ENCODE data around the gene ZNF14. TPM values are rescaled to one million over a fixed set of nuclear protein-coding genes. Genes with fewer than 3 reads are reported as not detected.
"Not testable (repeated sequence)": the region's sequence is repeated elsewhere in the genome, so short reads cannot be mapped to it uniquely, and the experiment has no call there.

Gene ZNF14
- 10 to 100 TPM in 5 of 8 experiments, 1 to 10 TPM in 3; 3.7 to 13.9 (median 12.4) TPM for total RNA-seq

DNA sequence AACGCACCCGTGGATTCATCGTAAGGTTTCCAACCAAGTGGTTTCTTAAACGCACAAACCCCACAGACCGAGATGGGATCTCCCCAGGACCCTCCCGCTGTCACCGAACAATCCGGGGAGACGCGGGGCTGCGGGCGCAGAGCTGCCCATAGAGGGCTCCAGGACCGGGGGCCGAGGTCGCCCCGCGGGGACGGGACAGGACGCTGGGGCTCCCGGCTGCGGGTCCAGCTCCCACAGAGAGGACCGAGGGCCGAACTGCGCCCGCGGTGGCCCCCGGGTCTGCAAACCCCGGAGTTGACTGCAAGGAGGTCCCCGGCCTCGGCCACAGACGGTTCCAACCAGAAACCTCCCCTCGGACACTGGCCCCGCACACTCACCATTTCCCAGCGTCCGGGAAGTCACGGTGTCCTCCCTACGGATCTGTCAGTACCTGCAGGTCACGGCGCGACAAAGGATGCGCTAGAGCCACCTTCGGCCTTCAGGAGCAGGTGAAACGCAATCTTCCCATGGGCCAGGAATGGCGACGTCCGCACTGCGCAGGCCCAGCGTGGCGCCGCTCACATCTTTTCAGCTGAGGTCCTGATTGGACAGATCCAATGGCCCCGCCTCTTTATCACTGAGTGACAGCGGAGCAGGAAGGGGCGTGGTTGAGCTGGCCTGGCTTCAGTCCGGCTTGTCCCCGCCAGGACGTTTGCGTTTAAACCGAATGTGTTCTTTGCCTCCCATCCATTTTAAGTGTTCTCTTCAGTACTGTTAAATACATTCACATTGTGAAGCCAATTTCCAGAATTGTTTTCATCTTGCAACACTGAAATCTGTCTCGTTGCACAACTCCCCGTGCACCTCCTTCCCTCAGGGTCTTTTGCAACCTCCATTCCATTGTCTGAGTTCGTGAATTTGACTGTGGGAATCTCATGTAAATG, at the start of gene ZNF14:
TSS of gene ZNF14 (minus strand) at position 534 of the 923 bp plus-strand sequence. CDS start at position 380, 154 bp downstream.
- in situ Hi-C loops (cut with MboI; ENCODE audit: low pct_unique_long_range_greater_than_20kb in 2 of 9, low sequenced_read_pairs in 9 of 9, unreplicated experiment in 9 of 9): no loop called here
- peak; percentile 98 to 100 (median 100) for ATAC-seq (replicated peaks in 6 of 8)
- peak within 1 kb of the TSS; percentile 67 to 96 (median 83) for H3K4me3 ChIP-seq
- WGBS, 10 experiments: 0 to 43% (median 10%) methylated on average over 1 to 17 of the region's 61 CpGs
- H3K4me1 ChIP-seq (replicated peaks in 1 of 2): peaks cover 5 to 6% of the 10 kb centered on the region in 2 donors
- H3K27ac ChIP-seq: peak within 1 kb of the TSS; percentile 77 to 82

DNA sequence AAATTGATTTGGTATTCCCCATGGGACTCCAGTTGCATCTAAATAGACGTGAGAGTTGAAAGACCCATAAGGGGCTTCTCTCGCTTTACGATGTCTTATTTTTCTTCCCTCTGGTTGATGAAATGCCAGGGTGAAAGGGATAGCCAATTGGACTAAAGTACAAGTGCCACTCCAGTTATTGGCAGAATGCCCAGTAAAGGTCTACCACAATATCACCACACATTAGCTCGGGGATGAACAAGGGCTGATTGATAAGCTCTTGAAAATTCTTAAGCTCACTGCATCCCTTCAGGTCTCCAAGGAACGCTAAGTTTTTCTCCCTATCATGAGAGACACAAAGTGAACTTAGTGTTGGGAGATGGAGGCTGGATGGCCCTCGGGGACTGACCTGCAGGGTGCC, 48.9 kb upstream of the ZNF14 start:
- ATAC-seq (replicated peaks in 6 of 8); in situ Hi-C loops (cut with MboI; ENCODE audit: low pct_unique_long_range_greater_than_20kb in 2 of 9, low sequenced_read_pairs in 9 of 9, unreplicated experiment in 9 of 9); H3K4me3 ChIP-seq; H3K27ac ChIP-seq; H3K4me1 ChIP-seq (replicated peaks in 1 of 2): not testable (repeated sequence)
- WGBS, 10 experiments: 80 to 100% (median 95%) methylated on average over 1 to 3 of the region's 6 CpGs; no CpG with 5 or more reads in 3 of the 10 experiments

DNA sequence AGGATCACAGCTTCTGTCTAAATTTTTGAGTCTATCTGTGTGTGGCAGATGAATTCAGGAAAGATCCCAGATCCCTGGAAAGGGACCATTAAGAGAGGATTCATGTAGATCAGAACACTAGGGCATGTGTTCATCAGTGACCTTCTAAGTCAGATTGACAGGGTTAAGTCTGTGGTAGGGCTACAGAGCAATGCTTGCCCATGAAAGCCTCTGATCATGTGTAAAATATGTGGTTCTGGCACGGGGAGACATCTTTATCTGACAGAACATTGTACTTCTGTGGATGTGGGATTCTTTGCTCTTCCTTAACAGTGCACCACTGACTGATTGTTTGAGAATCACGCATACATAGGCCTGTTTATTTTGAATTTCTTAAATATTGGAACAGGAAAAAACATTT, 45.8 kb upstream of the ZNF14 start:
- Histone ChIP-seq H3K4me1 (replicated peaks in 1 of 2) (peaks cover 0 to 7% of the 10 kb centered on the region in 2 donors), H3K4me3 (no peak overlapping the region), H3K27ac (no peak overlapping the region)
- in situ Hi-C loops (cut with MboI; ENCODE audit: low pct_unique_long_range_greater_than_20kb in 2 of 9, low sequenced_read_pairs in 9 of 9, unreplicated experiment in 9 of 9): no loop called here
- WGBS, 10 experiments: 58 to 100% (median 92%) methylated on average over 1 to 2 of the region's 2 CpGs; no CpG with 5 or more reads in 3 of the 10 experiments
- no peak for ATAC-seq (replicated peaks in 6 of 8)

DNA sequence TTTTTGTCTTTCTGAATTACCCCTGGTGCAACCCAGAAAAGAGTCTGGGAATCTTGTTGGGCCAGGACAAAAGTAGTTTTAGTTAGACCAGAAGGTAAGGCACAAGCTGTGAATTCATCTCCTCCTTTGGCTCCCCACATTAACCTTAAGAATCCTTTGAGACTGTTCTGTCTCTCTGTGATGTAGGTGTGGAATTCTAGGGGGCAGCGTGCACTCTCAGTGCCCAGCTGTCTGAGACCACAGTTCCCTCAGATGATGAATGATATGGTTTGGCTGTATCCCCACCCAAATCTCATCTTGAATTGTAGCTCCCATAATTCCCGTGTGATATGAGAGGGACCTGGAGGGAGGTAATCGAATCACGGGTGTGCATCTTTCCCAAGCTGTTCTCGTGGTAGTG, 44.8 kb upstream of the ZNF14 start:
- in situ Hi-C loops (cut with MboI; ENCODE audit: low pct_unique_long_range_greater_than_20kb in 2 of 9, low sequenced_read_pairs in 9 of 9, unreplicated experiment in 9 of 9): no loop called here
- Histone ChIP-seq H3K4me3 (no peak overlapping the region), H3K4me1 (replicated peaks in 1 of 2) (peaks cover 0 to 7% of the 10 kb centered on the region in 2 donors), H3K27ac (no peak overlapping the region)
- ATAC-seq (replicated peaks in 6 of 8): no peak
- WGBS, 10 experiments: 48 to 100% (median 82%) methylated on average over 1 to 3 of the region's 5 CpGs; no CpG with 5 or more reads in 4 of the 10 experiments

DNA sequence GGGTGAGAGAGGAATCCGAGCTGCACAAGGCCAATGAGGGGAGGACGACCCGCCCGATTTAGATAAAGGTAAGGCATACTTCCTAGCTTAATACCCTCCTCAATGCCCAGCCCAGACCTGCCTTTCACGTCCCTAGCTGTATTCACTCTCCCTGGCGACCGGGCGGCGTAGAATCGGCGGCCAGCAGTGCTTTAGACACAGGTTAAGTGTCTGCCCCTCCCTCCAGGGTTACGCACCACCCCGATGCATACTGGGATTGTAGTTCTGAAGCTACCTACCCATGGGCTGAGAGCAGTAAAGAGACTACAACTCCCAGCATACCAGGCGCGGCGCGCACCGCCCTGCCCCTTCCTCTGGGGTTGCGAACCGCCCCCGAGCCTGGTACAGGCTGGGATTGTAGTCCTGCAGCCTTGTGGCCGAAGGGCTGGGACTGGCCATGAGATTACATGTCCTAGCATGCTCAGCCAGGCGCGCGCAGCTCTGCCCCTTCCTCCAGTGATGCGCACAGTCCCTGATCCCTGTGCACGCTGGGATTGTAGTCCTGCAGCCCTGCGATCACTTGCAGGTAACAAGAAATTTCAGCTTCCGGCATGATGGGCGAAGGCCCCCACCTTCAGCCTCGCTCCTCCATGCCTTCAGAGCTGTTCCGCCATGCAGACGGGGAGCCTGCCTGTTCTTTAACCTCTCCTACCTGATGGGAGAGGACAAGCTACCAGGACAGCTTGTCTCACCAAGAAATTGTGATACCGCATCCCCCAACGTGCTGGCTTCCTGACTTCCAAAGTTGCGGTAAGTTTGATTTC, 43.5 kb upstream of the ZNF14 start:
- H3K4me1 ChIP-seq (replicated peaks in 1 of 2): peaks cover 0 to 7% of the 10 kb centered on the region in 2 donors
- H3K27ac ChIP-seq: peak overlapping the region; percentile 60 to 64
- H3K4me3 ChIP-seq: peak overlapping the region; percentile 53 to 65 (median 57)
- WGBS, 10 experiments: 0 to 2% (median 0%) methylated on average over 4 to 22 of the region's 36 CpGs; no CpG with 5 or more reads in 5 of the 10 experiments
- in situ Hi-C loops (cut with MboI; ENCODE audit: low pct_unique_long_range_greater_than_20kb in 2 of 9, low sequenced_read_pairs in 9 of 9, unreplicated experiment in 9 of 9): no loop called here
- ATAC-seq (replicated peaks in 6 of 8): peak; percentile 96 to 99 (median 98)

DNA sequence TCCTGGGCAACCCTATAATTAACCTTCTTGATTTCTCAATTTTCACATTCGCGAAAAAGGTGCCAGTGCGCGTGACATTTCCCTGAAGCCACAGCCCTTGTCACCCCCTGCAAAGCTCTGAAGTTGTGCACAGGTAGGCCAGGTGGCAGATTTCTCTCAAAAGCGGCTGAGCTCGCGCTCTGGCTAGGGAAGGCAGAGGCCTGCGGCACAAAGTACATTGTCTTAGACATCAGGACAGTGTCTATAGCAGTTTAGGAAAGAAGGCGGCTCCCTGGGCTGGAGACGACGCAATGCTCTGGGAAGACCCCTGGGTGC, 42.9 kb upstream of the ZNF14 start:
- in situ Hi-C loops (cut with MboI; ENCODE audit: low pct_unique_long_range_greater_than_20kb in 2 of 9, low sequenced_read_pairs in 9 of 9, unreplicated experiment in 9 of 9): no loop called here
- peak in 3 of 8 experiments; percentile 12 to 33 (median 16) for ATAC-seq (replicated peaks in 6 of 8)
- H3K4me1 ChIP-seq (replicated peaks in 1 of 2): peaks cover 0 to 7% of the 10 kb centered on the region in 2 donors
- peak overlapping the region; percentile 53 to 65 (median 57) for H3K4me3 ChIP-seq
- WGBS, 10 experiments: 0 to 10% (median 0%) methylated on average over 1 to 11 of the region's 11 CpGs; no CpG with 5 or more reads in 1 of the 10 experiments
- H3K27ac ChIP-seq: peak overlapping the region; percentile 60 to 64

DNA sequence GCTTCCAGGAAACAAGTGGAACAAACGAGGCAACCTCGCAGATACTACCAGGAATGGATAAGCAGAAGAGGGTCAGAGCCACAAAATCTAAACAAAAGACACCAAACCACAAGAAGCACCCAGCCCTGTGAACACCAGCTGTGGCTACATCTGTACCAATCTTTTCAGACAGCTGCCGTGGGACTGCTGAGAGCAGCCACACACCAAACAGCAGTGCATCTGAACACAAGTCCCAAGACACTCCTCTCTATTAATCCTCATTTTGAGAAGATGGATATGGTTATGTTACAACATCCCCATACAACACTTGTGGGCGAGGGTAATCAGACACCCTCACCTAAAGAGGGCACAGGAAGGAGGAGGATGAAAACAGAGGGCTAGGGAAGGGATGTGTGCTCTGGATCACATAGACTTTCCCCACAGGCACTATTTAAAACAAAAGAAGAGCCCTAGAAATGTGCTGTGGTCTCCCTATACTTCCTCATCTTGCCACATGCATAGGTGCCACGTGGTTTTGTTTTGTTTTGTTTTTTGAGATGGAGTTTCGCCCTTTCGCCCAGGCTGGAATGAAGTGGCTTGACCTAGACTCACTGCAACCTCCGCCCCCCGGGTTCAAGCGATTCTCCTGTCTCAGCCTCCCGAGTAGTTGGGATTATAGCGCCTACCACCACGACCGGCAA, 41.6 kb upstream of the ZNF14 start:
- 56 to 100% (median 89%) methylated on average over 1 to 10 of the region's 14 CpGs; no CpG with 5 or more reads in 2 of the 10 experiments for WGBS, 10 experiments
- H3K4me1 ChIP-seq (replicated peaks in 1 of 2): peaks cover 0 to 7% of the 10 kb centered on the region in 2 donors
- H3K4me3 ChIP-seq: no peak overlapping the region
- H3K27ac ChIP-seq: no peak overlapping the region
- in situ Hi-C loops (cut with MboI; ENCODE audit: low pct_unique_long_range_greater_than_20kb in 2 of 9, low sequenced_read_pairs in 9 of 9, unreplicated experiment in 9 of 9): no loop called here
- no peak for ATAC-seq (replicated peaks in 6 of 8)

DNA sequence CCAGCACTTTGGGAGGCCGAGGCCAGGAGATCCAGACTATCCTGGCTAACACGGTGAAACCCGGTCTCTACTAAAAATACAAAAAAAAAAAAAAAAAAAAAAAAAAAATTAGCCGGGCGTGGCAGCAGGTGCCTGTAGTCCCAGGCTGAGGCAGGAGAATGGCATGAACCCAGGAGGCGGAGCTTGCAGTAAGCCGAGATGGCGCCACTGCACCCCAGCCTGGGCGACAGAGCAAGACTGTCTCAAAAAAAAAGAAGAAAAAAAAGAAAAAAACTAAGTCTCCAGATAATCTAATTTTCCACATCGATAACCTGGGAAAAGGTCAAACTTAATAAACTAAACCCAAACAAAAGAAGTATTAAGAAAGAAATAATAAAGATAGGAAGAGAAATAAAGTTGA, 39.1 kb upstream of the ZNF14 start:
- H3K4me3 ChIP-seq; H3K4me1 ChIP-seq (replicated peaks in 1 of 2); H3K27ac ChIP-seq; in situ Hi-C loops (cut with MboI; ENCODE audit: low pct_unique_long_range_greater_than_20kb in 2 of 9, low sequenced_read_pairs in 9 of 9, unreplicated experiment in 9 of 9); ATAC-seq (replicated peaks in 6 of 8): not testable (repeated sequence)
- 47 to 87% (median 72%) methylated on average over 2 to 10 of the region's 10 CpGs; no CpG with 5 or more reads in 1 of the 10 experiments for WGBS, 10 experiments

DNA sequence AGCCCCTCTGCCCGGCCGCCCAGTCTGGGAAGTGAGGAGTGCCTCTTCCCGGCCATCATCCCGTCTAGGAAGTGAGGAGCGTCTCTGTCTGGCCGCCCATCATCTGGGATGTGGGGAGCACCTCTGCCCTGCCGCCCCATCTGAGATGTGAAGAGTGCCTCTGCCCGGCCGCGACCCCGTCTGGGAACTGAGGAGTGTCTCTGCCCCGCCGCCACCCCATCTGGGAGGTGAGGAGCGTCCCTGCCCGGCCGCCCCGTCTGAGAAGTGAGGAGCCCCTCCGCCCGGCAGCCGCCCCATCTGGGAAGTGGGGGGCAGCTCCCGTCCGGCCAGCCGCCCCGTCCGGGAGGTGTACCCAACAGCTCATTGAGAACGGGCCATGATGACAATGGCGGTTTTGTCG, 37.1 kb upstream of the ZNF14 start:
- H3K4me1 ChIP-seq (replicated peaks in 1 of 2); H3K27ac ChIP-seq; ATAC-seq (replicated peaks in 6 of 8); H3K4me3 ChIP-seq; in situ Hi-C loops (cut with MboI; ENCODE audit: low pct_unique_long_range_greater_than_20kb in 2 of 9, low sequenced_read_pairs in 9 of 9, unreplicated experiment in 9 of 9): not testable (repeated sequence)
- no CpG with 5 or more reads among the region's 28 CpGs for WGBS, 10 experiments

DNA sequence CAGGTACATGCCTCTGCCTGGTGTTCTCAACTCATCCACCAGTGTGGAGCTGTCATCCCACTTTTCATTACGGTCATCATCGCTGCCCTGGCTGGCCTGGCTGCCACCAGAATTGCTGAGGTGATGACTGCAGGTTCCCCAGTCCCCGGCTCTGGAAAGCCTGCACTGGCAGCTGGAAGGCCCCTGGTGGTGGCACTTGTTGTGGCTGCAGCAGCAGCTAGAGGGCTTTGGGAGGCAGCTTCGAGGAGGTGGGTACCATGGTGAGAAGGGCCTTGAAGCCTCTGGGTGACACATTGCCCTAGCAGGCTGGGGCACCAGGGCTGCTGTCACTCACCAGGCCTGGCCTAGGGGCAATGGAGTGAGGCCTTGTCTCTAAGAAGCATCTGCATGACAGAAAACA, 25.3 kb upstream of the ZNF14 start:
- no peak overlapping the region for H3K4me3 ChIP-seq
- in situ Hi-C loops (cut with MboI; ENCODE audit: low pct_unique_long_range_greater_than_20kb in 2 of 9, low sequenced_read_pairs in 9 of 9, unreplicated experiment in 9 of 9): no loop called here
- ATAC-seq (replicated peaks in 6 of 8): no peak
- WGBS, 10 experiments: 20 to 100% (median 80%) methylated on average over 1 to 4 of the region's 4 CpGs; no CpG with 5 or more reads in 5 of the 10 experiments
- no peak overlapping the region for H3K27ac ChIP-seq
- no peaks in the 10 kb centered on the region for H3K4me1 ChIP-seq (replicated peaks in 1 of 2)

DNA sequence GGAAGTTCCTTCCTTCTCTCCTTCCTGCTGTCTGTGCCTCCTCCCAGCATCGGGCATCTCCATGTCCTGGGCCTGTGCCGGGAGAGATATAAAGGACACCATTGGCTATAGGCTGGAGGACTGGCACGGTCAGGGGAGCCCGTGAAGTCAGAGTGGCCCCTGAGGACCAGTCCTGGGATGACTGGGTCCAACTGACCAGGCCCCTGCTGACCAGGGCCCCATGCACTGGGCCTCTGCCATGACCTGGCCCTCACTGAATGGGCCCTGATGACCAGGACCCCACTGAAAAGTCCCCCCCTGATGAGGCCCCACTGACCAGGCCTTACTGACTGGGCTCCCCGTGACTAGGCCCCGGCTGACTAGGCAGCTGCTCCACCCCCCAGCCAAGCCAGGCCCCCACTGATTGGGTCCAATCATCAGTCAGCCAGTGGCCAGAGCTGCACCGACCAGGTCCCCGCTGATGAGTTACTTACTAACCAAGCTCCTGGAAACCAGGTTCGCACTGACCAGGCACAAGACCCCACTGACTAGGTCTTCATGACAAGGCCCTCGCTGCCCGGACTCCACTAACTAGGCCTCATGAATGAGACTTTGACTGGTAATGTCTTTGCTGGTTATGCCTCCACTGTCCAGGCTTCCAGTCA, 20.0 kb upstream of the ZNF14 start:
- Histone ChIP-seq H3K4me3 (no peak overlapping the region), H3K27ac (no peak overlapping the region), H3K4me1 (replicated peaks in 1 of 2) (no peaks in the 10 kb centered on the region)
- no peak for ATAC-seq (replicated peaks in 6 of 8)
- in situ Hi-C loops (cut with MboI; ENCODE audit: low pct_unique_long_range_greater_than_20kb in 2 of 9, low sequenced_read_pairs in 9 of 9, unreplicated experiment in 9 of 9): no loop called here
- WGBS, 10 experiments: 80 to 100% (median 93%) methylated on average over 1 to 3 of the region's 11 CpGs; no CpG with 5 or more reads in 5 of the 10 experiments

DNA sequence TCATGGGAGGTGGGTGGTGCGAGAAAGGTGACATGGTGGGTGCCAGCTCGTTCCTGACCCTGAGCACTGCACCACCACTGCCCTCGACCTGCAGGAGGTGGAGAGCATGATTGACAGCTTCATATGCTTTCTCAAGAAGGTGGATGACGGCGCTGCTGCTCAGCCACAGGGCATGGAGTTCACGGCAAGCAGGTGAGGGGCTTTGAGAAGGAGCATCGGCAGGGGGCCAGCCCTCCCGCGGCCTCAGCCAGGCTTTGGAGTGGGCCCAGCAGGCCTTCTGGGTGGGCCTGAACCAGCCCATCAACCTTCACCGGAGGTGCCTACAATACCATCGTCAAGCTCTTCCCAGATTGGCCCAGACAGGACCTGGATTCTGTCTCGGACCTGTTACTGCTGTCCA, 18.9 kb upstream of the ZNF14 start:
- in situ Hi-C loops (cut with MboI; ENCODE audit: low pct_unique_long_range_greater_than_20kb in 2 of 9, low sequenced_read_pairs in 9 of 9, unreplicated experiment in 9 of 9): no loop called here
- no peaks in the 10 kb centered on the region for H3K4me1 ChIP-seq (replicated peaks in 1 of 2)
- ATAC-seq (replicated peaks in 6 of 8): no peak
- no peak overlapping the region for H3K27ac ChIP-seq
- no peak overlapping the region for H3K4me3 ChIP-seq
- 80% methylated on average over 1 to 2 of the region's 12 CpGs; no CpG with 5 or more reads in 8 of the 10 experiments for whole genome bisulfite sequencing, 10 experiments

Data from motor neuron (in vitro differentiated cells).